Duodenal mucosa (tissue), 2 donors: ENCODE results near the gene CCT3.

Experiments
- H3K27ac ChIP-seq: one replicate; pipeline ENCODE4 v1.7.0; 2013; ENCODE audit warnings: low read depth, low read length
- H3K27me3 ChIP-seq, 2 donors: one replicate each; pipeline ENCODE4 v1.7.0; 2013; ENCODE audit warnings: low read length in 2 of 2, control low read depth in 1 of 2; ENCODE audit not compliant: insufficient read depth in 2 of 2, control insufficient read depth in 1 of 2
- H3K36me3 ChIP-seq, 2 donors: one replicate each; pipeline ENCODE4 v1.7.0; 2013; ENCODE audit warnings: low read length in 2 of 2, control low read depth in 1 of 2; ENCODE audit not compliant: insufficient read depth in 2 of 2, control insufficient read depth in 1 of 2
- H3K4me1 ChIP-seq, 2 donors: one replicate each; pipeline ENCODE4 v1.7.0; 2013; ENCODE audit warnings: low read length in 2 of 2, control low read depth in 1 of 2; ENCODE audit not compliant: insufficient read depth in 2 of 2, control insufficient read depth in 1 of 2
- H3K4me3 ChIP-seq, 2 donors: one replicate each; pipeline ENCODE4 v1.7.0; 2013; ENCODE audit warnings: low read length in 2 of 2, low read depth in 1 of 2
- H3K9ac ChIP-seq, 2 donors: one replicate each; pipeline ENCODE4 v1.7.0; 2013; ENCODE audit warnings: low read length in 2 of 2, low read depth in 1 of 2
- H3K9me3 ChIP-seq, 2 donors: one replicate each; pipeline ENCODE4 v1.7.0; 2013; ENCODE audit warnings: low read length in 2 of 2, control low read depth in 1 of 2; ENCODE audit not compliant: control insufficient read depth in 1 of 2

Gene CCT3

GRCh38 chr1:156263288-156263655 lies 74.8 kb downstream of the CCT3 start:
- Histone ChIP-seq H3K4me1 (no peaks in the 10 kb centered on the region), H3K36me3 (peaks cover 65 to 91% of the 10 kb centered on the region in 2 donors), H3K27me3 (no peaks in the 10 kb centered on the region), H3K4me3 (no peak overlapping the region), H3K27ac (no peak overlapping the region), H3K9me3 (no peaks in the 10 kb centered on the region), H3K9ac (no peak overlapping the region)

GRCh38 chr1:156262461-156263287 lies 75.4 kb downstream of the CCT3 start:
- H3K9me3 ChIP-seq, result no peaks in the 10 kb centered on the region
- H3K36me3 ChIP-seq, result peaks cover 65 to 91% of the 10 kb centered on the region in 2 donors
- H3K27ac ChIP-seq, result no peak overlapping the region
- H3K9ac ChIP-seq, result no peak overlapping the region
- H3K4me3 ChIP-seq, result no peak overlapping the region
- no peaks in the 10 kb centered on the region for H3K27me3 ChIP-seq
- no peaks in the 10 kb centered on the region for H3K4me1 ChIP-seq

DNA sequence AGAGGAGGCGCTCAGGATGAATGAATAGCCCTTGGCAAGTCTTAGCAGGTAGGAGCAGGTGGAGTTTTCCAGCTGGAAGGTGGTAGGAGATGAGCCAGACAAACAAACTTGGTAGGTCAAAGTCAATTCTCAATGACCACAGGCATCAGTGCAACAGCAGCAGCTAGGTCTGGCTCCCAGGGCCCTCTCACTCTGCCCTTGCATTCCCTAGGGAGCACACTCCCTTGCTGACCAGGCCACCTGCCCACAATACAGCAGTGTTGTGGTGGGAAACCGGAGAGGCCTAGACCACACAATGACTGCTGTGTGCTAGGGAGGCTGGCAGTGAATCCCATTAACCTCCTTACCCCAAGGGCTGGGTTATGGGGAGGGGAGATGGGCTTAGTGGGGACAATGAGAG lies 77.2 kb downstream of the CCT3 start:
- no peak overlapping the region for H3K9ac ChIP-seq
- peaks cover 57 to 89% of the 10 kb centered on the region in 2 donors for H3K36me3 ChIP-seq
- H3K27me3 ChIP-seq, result no peaks in the 10 kb centered on the region
- H3K27ac ChIP-seq, result no peak overlapping the region
- H3K9me3 ChIP-seq, result no peaks in the 10 kb centered on the region
- H3K4me1 ChIP-seq, result no peaks in the 10 kb centered on the region
- no peak overlapping the region for H3K4me3 ChIP-seq

DNA sequence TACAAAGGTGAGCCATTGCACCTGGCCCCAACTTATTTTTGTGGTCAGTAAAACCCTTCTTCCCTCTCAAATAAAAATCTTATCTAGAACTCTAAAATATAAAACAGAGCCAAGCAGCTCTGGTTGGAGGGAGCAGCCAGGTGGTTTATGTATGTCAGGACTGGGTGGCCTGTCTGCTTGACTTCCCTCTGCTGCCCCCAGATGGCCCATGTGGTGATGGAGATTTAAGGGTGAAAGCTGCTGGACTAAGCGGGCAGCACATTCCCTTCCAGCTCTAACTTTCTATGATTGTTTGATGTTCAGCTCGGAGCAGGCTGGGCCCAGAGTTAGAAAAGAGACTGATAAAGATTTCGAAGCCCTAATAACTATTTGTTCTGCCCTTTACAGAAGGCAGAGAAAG lies 78.3 kb downstream of the CCT3 start:
- no peaks in the 10 kb centered on the region for H3K4me1 ChIP-seq
- peaks cover 51 to 81% of the 10 kb centered on the region in 2 donors for H3K36me3 ChIP-seq
- H3K27me3 ChIP-seq, result no peaks in the 10 kb centered on the region
- no peaks in the 10 kb centered on the region for H3K9me3 ChIP-seq
- no peak overlapping the region for H3K27ac ChIP-seq
- H3K4me3 ChIP-seq, result no peak overlapping the region
- H3K9ac ChIP-seq, result no peak overlapping the region
